HFF-Myc (cell line): Measurements from ENCODE around the gene CHST14.
A peak's percentile ranks its signal among the peaks of the same experiment; 100 is the strongest.

Experiments used
- DNase-seq: peaks from one replicate; pipeline ENCODE4 v3.0.0-alpha.2; 2011; ENCODE audit warnings: low read depth; ENCODE audit errors: extremely low read depth
- H3K4me3 ChIP-seq: replicated peaks from 2 replicates; pipeline ENCODE4 v1.5.1; 2011; ENCODE audit warnings: low read depth, mild to moderate bottlenecking, control low read depth, low read length
- TF ChIP-seq, protein P1 (sequence below): IDR thresholded peaks from 2 replicates; pipeline ENCODE4 v1.5.1; 2012; ENCODE audit warnings: mild to moderate bottlenecking, low read depth, low read length, control low read depth; ENCODE audit errors: missing control alignments

Gene CHST14

GRCh38 chr15:40470423-40471104 is at the start of gene CHST14:
Gene CHST14 (plus strand): TSS chr15:40470984. CDS start chr15:40471214, 230 bp downstream.
- H3K4me3 ChIP-seq = peak within 1 kb of the TSS; percentile 71
- no peak for DNase-seq
- TF ChIP-seq, protein P1, sequence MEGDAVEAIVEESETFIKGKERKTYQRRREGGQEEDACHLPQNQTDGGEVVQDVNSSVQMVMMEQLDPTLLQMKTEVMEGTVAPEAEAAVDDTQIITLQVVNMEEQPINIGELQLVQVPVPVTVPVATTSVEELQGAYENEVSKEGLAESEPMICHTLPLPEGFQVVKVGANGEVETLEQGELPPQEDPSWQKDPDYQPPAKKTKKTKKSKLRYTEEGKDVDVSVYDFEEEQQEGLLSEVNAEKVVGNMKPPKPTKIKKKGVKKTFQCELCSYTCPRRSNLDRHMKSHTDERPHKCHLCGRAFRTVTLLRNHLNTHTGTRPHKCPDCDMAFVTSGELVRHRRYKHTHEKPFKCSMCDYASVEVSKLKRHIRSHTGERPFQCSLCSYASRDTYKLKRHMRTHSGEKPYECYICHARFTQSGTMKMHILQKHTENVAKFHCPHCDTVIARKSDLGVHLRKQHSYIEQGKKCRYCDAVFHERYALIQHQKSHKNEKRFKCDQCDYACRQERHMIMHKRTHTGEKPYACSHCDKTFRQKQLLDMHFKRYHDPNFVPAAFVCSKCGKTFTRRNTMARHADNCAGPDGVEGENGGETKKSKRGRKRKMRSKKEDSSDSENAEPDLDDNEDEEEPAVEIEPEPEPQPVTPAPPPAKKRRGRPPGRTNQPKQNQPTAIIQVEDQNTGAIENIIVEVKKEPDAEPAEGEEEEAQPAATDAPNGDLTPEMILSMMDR = no peak

- H3K4me3 ChIP-seq = no peak overlapping the region
- TF ChIP-seq, protein P1 = peak; percentile 88
- DNase-seq = peak; percentile 19
Measured at GRCh38 chr15:40421246-40422157, 49.3 kb upstream of the CHST14 start.

GRCh38 chr15:40424483-40425115 is 46.2 kb upstream of the CHST14 start:
- TF ChIP-seq, protein P1 = no peak
- DNase-seq = no peak

GRCh38 chr15:40425681-40426080 is 45.1 kb upstream of the CHST14 start:
- H3K4me3 ChIP-seq = no peak overlapping the region
- DNase-seq = no peak
- TF ChIP-seq, protein P1 = no peak

More at GRCh38 chr15:40424483-40425115, 46.2 kb upstream of the CHST14 start:
- H3K4me3 ChIP-seq = no peak overlapping the region

GRCh38 chr15:40427188-40427587 is 43.6 kb upstream of the CHST14 start:
- TF ChIP-seq, protein P1 = no peak
- DNase-seq = no peak
- no peak overlapping the region for H3K4me3 ChIP-seq

DNA sequence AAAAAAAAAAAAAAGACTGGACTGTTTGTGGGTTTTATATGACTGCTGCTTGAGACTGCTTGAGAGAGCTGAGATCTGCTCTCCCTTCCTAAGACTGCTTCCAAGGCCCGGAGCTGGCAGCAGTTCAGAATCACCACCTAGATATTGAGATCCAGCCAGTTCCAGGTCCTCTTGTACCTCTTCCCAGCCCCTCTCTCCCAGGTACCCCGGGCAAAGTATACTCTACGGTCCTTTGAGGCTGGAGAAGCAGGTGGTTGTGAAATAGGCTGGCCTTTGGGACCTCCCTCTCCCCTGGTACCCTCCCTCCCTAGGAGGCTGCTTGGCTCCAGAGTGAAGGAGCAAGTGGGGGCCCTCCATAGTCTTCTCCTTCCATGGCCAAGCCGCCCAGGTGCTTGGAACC is 42.6 kb upstream of the CHST14 start:
- TF ChIP-seq, protein P1 = no peak
- DNase-seq = no peak
- H3K4me3 ChIP-seq = no peak overlapping the region
